NCI-H1105 (cell line): ENCODE measurements around the gene CORO2B.
"Not testable (repeated sequence)": the region's sequence is repeated elsewhere in the genome, so short reads cannot be mapped to it uniquely, and the experiment has no call there.

ENCODE experiments used
- DNase-seq: peaks from one replicate; lab custom pipeline; 2025; lab: John Stamatoyannopoulos, UW

Gene CORO2B

GRCh38 chr15:68647361-68647760 is 68.6 kb downstream of the CORO2B start:
- not testable (repeated sequence) for DNase-seq

DNA sequence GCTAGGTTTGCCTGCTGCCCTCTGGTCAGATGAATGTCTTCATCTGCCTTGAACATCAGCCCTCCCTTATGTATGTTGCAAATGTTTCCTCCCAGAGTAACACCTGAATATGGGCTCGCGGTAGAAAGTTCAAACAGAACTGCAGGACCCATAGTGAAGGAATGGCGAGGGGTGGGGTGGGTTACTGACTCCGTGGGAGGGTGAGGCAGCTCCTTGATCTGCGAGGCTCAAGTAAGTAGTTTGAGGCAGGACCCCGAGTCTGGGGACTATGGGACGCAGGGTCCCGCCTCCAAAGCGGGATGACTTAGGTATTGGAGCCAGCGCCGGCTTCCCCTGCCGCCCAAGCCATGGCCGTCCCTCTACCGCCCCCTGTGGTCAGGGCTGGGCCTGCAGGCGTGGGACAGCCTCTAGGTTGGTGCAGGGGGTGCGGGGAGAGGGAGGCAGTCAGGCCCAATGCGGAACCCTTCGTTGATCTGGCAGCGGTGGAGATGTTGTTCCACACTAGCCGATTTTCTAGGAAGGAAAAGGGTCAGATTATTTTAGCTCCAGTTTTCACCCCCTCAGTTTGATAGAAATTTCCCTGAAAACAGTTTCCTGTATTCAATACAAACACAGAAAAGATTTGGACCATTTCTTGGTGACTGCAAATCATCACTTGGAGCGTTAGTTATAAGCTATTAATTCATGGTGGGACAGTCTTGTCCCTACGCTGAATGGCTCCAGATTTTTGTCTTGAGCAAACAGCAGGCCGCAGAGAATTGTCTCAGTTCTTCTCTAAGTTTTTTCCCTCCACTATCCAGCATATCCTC is 72.3 kb downstream of the CORO2B start:
- DNase-seq: no peak

DNA sequence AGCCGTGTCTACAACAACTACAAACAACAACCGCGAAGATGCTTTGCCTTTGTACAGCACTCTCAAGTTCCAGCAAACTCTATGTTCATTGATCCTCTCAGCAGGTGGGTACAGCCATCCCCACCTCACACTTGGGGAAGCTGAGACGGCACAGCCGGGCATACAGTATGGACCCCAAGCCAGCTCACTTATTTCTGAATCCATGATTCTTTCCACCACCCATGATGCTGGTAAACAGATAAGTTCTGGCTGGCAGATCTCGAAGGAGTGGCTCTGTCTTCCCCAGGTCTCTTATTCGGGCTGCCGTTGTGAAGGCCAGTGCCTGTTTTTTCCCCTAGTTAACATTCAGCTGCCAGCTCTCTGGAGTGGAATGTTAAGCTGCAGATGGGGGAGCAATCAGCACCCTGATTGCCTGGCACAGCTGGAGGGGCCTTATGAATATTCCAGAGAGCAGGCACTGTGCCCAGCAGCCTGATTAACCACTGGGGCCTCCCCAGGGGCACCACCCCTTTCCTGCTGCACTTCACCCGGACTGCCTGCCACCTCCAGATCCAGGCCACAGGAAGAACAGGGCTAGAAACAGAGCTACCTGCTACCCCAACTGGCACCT is 73.2 kb downstream of the CORO2B start:
- peak; percentile 87 for DNase-seq

GRCh38 chr15:68653031-68653635 is 74.3 kb downstream of the CORO2B start:
- no peak for DNase-seq

DNA sequence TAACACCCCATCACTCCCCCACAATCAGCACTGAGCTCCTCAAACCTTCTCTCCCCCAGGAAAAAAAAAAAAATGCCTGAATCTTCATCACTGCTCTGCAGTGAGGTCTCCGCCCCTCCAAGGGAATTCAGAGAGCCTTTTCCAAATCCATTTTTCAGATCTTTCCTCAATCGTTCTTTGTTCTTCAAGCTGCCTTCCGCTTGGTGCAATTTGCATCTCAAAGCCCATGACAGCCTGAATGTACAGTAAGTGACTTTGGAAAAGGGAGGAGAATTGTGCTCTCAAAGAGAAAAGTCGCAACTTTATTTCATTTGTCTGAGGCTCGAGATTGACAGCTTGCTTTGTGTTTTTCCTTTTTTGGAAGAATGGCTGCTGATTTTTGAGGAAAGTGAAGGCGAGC is 75.0 kb downstream of the CORO2B start:
- no peak for DNase-seq

GRCh38 chr15:68654786-68655560 is 76.2 kb downstream of the CORO2B start:
- DNase-seq: no peak

GRCh38 chr15:68655686-68656437 is 77.1 kb downstream of the CORO2B start:
- DNase-seq: no peak

DNA sequence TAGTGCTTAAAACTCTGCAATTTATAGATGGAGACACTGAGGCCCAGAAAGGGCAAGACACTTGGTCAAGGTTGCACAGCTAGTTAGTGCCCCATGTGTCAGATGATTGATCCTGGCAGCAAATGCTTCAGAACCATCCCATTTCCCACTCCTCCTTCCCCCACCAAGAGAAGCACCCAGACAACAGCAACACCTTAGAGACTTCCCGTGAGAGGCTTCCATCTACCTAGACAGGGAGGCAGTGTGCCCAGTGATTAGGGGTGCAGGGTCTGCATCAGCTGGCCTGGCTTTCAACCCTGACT is 77.6 kb downstream of the CORO2B start:
- DNase-seq: no peak

- DNase-seq: no peak
Observed at GRCh38 chr15:68658151-68658550, 79.4 kb downstream of the CORO2B start.

DNA sequence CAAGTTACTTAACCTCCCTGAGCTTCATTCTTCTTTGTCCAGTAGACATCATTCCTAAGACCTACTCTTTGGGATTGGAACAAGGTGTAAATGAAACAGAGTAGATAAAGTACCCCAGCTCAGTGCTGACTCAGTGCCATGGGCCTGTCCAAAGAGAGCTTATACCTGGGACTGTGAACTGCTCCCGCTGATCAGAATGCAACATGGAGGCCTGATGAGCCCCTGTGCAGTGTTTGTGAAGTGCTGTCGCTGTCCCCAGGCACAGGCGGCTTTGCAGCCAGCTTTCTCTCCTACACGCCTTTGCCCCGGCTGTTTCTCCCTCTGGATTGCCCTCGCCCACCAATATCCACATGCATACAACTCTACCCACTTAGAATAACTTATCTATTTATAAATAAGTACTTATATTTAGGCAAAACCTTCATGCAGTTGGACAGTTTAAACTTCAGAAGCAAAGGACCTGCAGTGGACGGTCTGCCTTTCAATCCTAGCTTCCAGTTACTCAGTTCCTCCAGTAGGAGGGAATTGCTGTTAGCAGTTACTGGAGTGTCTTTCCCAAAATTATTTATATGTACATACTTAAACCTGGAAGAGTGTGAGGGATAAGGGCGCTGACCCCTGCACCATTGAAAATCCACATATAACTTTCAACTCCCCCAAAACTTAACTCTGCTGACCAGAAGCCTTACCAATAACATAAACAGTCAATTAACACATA is 80.0 kb downstream of the CORO2B start:
- no peak for DNase-seq

DNA sequence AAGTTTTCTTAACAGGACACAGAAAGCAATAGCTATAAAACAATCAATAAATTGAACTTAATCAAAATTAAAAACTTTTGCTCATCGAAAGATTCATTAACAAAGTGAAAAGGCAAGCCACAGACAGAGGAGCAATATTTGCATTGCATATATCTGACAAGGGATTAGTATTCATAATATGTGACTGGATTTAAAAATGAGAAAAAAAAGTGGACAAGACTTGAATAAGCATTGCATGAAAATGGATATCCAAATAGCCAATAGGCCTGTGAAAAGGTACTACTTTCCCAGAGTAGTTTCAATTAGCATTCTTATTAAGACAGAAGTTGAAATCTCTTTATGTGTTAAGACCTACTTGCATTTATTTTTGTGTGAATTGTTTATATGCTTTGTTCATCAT is 84.7 kb downstream of the CORO2B start:
- DNase-seq: no peak

- DNase-seq: peak; percentile 86
Observed at GRCh38 chr15:68666120-68666811, 87.5 kb downstream of the CORO2B start.

DNA sequence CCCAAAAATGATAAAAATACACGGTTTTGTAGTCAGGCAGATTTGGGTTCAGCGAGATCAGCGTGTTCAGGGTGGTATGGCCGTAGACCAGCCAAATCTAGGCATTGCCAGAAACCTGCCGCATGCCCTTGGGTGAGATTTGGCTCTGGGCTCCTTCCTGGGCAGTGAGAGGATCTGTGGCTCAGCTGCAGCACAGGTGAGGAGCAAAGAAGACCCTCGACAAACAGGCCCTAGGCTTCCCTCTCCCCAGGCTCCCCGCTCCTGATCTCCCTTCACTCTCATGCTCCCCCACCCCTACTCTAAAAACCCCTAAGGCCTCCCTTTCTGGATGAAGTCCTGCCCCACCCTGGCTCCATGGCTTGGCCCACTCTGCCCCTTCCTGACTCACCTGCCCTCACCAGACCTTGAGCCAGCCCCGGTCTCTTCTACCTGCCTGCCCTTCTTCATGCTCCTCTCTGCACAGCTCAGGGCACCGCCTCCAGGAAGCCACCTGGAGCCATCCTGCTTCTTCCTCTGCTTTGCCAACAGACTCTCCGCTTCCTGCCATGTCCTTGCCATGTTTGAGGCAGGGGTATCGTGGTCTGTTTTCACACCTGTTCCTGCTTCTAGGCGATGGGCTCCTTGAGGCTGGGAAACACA is 88.1 kb downstream of the CORO2B start:
- no peak for DNase-seq

GRCh38 chr15:68667800-68668625 is 89.2 kb downstream of the CORO2B start:
- peak; percentile 23 for DNase-seq

- DNase-seq: no peak
Observed at GRCh38 chr15:68668926-68669600, 90.3 kb downstream of the CORO2B start.

DNA sequence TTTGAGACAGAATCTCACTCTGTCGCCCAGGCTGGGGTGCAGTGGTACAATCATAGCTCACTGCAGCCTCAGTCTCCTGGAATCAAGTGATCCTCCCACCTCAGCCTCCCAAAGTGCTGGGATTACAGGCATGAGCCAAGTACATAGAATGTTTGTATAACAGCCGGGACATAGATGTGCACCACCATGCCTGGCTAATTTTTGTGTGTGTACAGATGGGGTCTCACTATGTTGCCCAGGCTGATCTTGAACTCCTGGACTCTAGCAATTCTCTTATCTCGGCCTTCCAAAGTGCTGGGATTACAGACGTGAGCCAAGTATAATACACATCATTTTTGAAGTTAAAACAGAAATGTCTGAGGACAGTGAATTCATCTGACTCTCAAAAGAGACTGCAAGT is 93.5 kb downstream of the CORO2B start:
- DNase-seq: no peak

- peak; percentile 7 for DNase-seq
Observed at GRCh38 chr15:68672781-68673205, 94.0 kb downstream of the CORO2B start.

GRCh38 chr15:68674975-68675374 is 96.2 kb downstream of the CORO2B start:
- no peak for DNase-seq
